Uterus (tissue), 4 donors: ENCODE measurements around the gene FDXR. TPM values are rescaled to one million over a fixed set of nuclear protein-coding genes. Genes with fewer than 3 reads are reported as not detected.

Experiments used
- DNase-seq, 2 donors: peaks; one replicate each; pipeline ENCODE4 v3.0.0-alpha.2; 2019 to 2020
- H3K27ac ChIP-seq, 2 donors: fragments of 200-600 bp; sonication (generic); 1 replicate in 1 of 2; 2 replicates in 1 of 2; pipeline ENCODE4 v1.5.1; 2016 to 2018
- H3K27me3 ChIP-seq, 2 donors: fragments of 200-600 bp; sonication (generic); one replicate each; pipeline ENCODE4 v1.5.1; 2018 to 2019; ENCODE audit warnings: control low read depth in 1 of 2
- H3K36me3 ChIP-seq, 2 donors: fragments of 200-600 bp; sonication (generic); one replicate each; pipeline ENCODE4 v1.5.1; 2019; ENCODE audit warnings: control low read depth in 1 of 2
- H3K4me1 ChIP-seq, 2 donors: fragments of 200-600 bp; sonication (generic); one replicate each; pipeline ENCODE4 v1.5.1; 2018 to 2019; ENCODE audit warnings: control low read depth in 1 of 2
- H3K4me3 ChIP-seq, 2 donors: fragments of 200-600 bp; sonication (generic); 1 replicate in 1 of 2; 2 replicates in 1 of 2; pipeline ENCODE4 v1.5.1; 2018 to 2019; ENCODE audit warnings: mild to moderate bottlenecking in 1 of 2
- H3K9me3 ChIP-seq, 2 donors: fragments of 200-600 bp; sonication (generic); one replicate each; pipeline ENCODE4 v1.5.1; 2019; ENCODE audit warnings: control low read depth in 1 of 2
- CTCF ChIP-seq, 4 experiments: fragments of 200-600 bp in 2 of 4; fragments of 450-650 bp in 2 of 4; sonication (generic) in 2 of 4; IDR thresholded peaks; one replicate each; pipeline ENCODE4 v1.5.1; 2016 to 2019; ENCODE audit warnings: antibody characterized with exemption in 4 of 4, mild to moderate bottlenecking in 2 of 4, moderate library complexity in 1 of 4
- POLR2A ChIP-seq, 2 donors: fragments of 450-650 bp; IDR thresholded peaks; one replicate each; pipeline ENCODE4 v1.6.1; 2016; ENCODE audit warnings: antibody characterized with exemption in 2 of 2, mild to moderate bottlenecking in 1 of 2, moderate library complexity in 1 of 2
- intact Hi-C: fragments of 100-400 bp; cut with DNase I; formaldehyde crosslinking; loops from one replicate; pipeline ENCODE4 v1.15.1; 2023; ENCODE audit warnings: low total_unique reads
- total RNA-seq, 4 donors: library from RNA; depleted of rRNA in 3 of 4; stranded (reverse); fragments of >200 nt in 3 of 4; gene quantifications; one replicate each; pipeline versions ENCODE4 v1.1.0 to v1.2.4, GENCODE V29; 2014 to 2023
- donor health status: DM: yes; HTN: yes; CAD: no.

FDXR gene
- total RNA-seq, 4 donors from 2014 or later, result 5.1 to 13.4 (median 7.2) TPM; not detected in 1

- Histone ChIP-seq H3K9me3 (no peaks in the 10 kb centered on the region), H3K27me3 (no peaks in the 10 kb centered on the region), H3K4me3 (no peak overlapping the region), H3K27ac (no peak overlapping the region), H3K4me1 (peaks cover 3 to 13% of the 10 kb centered on the region in 2 donors), H3K36me3 (no peaks in the 10 kb centered on the region)
- intact Hi-C loops, result no loop called here
- no peak for DNase-seq
- TF ChIP-seq CTCF (IDR thresholded peaks at IDR 0.05), result no peak
- no peak for TF ChIP-seq POLR2A (IDR thresholded peaks at IDR 0.05)
Measured at GRCh38 chr17:74874615-74875037, 1.8 kb upstream of the FDXR start.

- Histone ChIP-seq H3K27ac (peak overlapping the region; percentile 78 to 93), H3K9me3 (no peaks in the 10 kb centered on the region), H3K4me3 (peak overlapping the region; percentile 53 to 69), H3K4me1 (peaks cover 3 to 13% of the 10 kb centered on the region in 2 donors), H3K27me3 (no peaks in the 10 kb centered on the region), H3K36me3 (no peaks in the 10 kb centered on the region)
- TF ChIP-seq CTCF (IDR thresholded peaks at IDR 0.05) (no peak), POLR2A (IDR thresholded peaks at IDR 0.05) (no peak)
- intact Hi-C loops, result no loop called here
- no peak for DNase-seq
Measured at GRCh38 chr17:74873874-74874614, 1.2 kb upstream of the FDXR start.

- Histone ChIP-seq H3K27ac (peak overlapping the region; percentile 78 to 93), H3K9me3 (no peaks in the 10 kb centered on the region), H3K4me1 (peaks cover 3 to 13% of the 10 kb centered on the region in 2 donors), H3K27me3 (no peaks in the 10 kb centered on the region), H3K36me3 (no peaks in the 10 kb centered on the region), H3K4me3 (peak overlapping the region; percentile 65 to 69)
- peak; percentile 88 to 94 for TF ChIP-seq POLR2A (IDR thresholded peaks at IDR 0.05)
- peak in 1 of 4 experiments; percentile 42 for TF ChIP-seq CTCF (IDR thresholded peaks at IDR 0.05)
- intact Hi-C loops, result no loop called here
- DNase-seq, result peak; percentile 100
Measured at GRCh38 chr17:74873037-74873873, 461 bp upstream of the FDXR start.

DNA sequence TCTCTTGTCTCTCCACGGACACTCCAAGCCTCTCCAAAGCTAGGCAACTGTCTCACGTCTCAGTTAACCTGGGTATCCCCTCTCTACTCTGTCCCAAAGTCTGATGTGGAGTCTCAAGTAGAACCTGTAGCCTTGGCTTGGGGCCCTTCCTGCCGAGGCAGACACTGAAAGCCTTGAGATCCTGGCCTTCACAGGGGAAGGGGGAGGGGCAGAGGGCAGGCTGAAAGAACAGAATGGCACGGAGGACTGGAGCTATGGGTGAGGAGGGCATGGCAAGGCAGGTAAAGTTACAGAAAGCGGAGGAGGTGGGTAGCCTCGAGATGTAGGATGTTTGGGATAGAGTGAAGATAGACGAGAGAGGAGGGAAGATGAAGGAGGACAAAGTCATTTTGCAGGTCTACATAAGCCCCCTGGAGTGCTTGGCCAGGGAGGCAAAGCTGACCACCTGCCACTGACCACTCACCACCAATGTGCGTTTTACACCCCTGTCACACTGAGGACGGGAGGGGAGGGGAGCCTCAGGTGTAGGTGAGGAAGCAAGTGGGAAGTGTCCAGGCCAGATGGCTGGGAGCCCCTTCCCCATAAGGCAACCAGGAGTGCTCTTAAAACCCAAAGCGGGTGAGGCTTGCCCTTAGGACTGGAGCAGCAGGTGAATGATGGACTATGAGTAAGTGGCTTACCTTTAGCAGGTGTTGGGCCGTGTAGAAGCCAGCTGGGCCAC is 1.3 kb downstream of the FDXR start:
- TF ChIP-seq POLR2A (IDR thresholded peaks at IDR 0.05) (no peak), CTCF (IDR thresholded peaks at IDR 0.05) (no peak)
- H3K9me3 ChIP-seq, result no peaks in the 10 kb centered on the region
- no peaks in the 10 kb centered on the region for H3K36me3 ChIP-seq
- intact Hi-C loops, result no loop called here
- no peak overlapping the region for H3K4me3 ChIP-seq
- DNase-seq, result no peak
- H3K27ac ChIP-seq, result no peak overlapping the region
- H3K4me1 ChIP-seq, result peaks cover 3 to 13% of the 10 kb centered on the region in 2 donors
- H3K27me3 ChIP-seq, result no peaks in the 10 kb centered on the region
